ENCODE data around the gene USP49. TPM values are rescaled to one million over a fixed set of nuclear protein-coding genes. Genes with fewer than 3 reads are reported as not detected.

USP49 gene
- total and polyA plus RNA-seq, 2 of the 13 experiments (the other 11 are each of a cell fraction or from before 2014, with no cell fraction given) = 2.9 to 4.3 TPM

- no peak for TF ChIP-seq ZNF18 (CRISPR knock-in tag; IDR thresholded peaks at IDR 0.05; ENCODE audit: insufficient replicate concordance)
- TF ChIP-seq HNRNPUL1 (IDR thresholded peaks at IDR 0.05; ENCODE audit: low read depth, low read length) = no peak
- TF ChIP-seq SUZ12 (IDR thresholded peaks at IDR 0.05; ENCODE audit: low read depth, low read length) = no peak
- no peak for TF ChIP-seq IRF1 (CRISPR knock-in tag; IDR thresholded peaks at IDR 0.05; ENCODE audit: low read depth)
- TF ChIP-seq NPAS2 (CRISPR knock-in tag; IDR thresholded peaks at IDR 0.05; ENCODE audit: borderline replicate concordance) = no peak
- TF ChIP-seq ZNF569 (CRISPR knock-in tag; IDR thresholded peaks at IDR 0.05; ENCODE audit: borderline replicate concordance) = no peak
- TF ChIP-seq, protein P1, sequence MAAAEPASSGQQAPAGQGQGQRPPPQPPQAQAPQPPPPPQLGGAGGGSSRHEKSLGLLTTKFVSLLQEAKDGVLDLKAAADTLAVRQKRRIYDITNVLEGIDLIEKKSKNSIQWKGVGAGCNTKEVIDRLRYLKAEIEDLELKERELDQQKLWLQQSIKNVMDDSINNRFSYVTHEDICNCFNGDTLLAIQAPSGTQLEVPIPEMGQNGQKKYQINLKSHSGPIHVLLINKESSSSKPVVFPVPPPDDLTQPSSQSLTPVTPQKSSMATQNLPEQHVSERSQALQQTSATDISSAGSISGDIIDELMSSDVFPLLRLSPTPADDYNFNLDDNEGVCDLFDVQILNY (CRISPR knock-in tag; conservative IDR thresholded peaks at IDR 0.05) = peak; percentile 47; the same call in 1 of the 2 replicates
- no peak for TF ChIP-seq ZNF263 (CRISPR knock-in tag; IDR thresholded peaks at IDR 0.05)
- TF ChIP-seq HMGA1 (CRISPR knock-in tag; conservative IDR thresholded peaks at IDR 0.05) = no peak
- TF ChIP-seq, protein P2, sequence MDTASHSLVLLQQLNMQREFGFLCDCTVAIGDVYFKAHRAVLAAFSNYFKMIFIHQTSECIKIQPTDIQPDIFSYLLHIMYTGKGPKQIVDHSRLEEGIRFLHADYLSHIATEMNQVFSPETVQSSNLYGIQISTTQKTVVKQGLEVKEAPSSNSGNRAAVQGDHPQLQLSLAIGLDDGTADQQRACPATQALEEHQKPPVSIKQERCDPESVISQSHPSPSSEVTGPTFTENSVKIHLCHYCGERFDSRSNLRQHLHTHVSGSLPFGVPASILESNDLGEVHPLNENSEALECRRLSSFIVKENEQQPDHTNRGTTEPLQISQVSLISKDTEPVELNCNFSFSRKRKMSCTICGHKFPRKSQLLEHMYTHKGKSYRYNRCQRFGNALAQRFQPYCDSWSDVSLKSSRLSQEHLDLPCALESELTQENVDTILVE (CRISPR knock-in tag; IDR thresholded peaks at IDR 0.05) = peak; percentile 46; the same call in 1 of the 2 replicates
- no peak; the same call in 1 of the 2 replicates for TF ChIP-seq TOE1 (CRISPR knock-in tag; IDR thresholded peaks at IDR 0.05)
- peak; percentile 26; the same call in 1 of the 2 replicates for TF ChIP-seq HDAC2 (CRISPR knock-in tag; IDR thresholded peaks at IDR 0.05)
- TF ChIP-seq PAX8 (CRISPR knock-in tag; IDR thresholded peaks at IDR 0.05; ENCODE audit: borderline replicate concordance) = no peak
- TF ChIP-seq ZNF34 (CRISPR knock-in tag; IDR thresholded peaks at IDR 0.05; ENCODE audit: borderline replicate concordance) = no peak
- no peak for TF ChIP-seq BRD4 (CRISPR knock-in tag; IDR thresholded peaks at IDR 0.05)
- no peak for TF ChIP-seq GPN1 (CRISPR knock-in tag; IDR thresholded peaks at IDR 0.05; ENCODE audit: borderline replicate concordance)
- 0 out of 2 replicates have a peak, but pooled peaks have one; percentile 9 for TF ChIP-seq HNF4A (CRISPR knock-in tag; IDR thresholded peaks at IDR 0.05)
- no peak for TF ChIP-seq ZNF326 (CRISPR knock-in tag; IDR thresholded peaks at IDR 0.05; ENCODE audit: borderline replicate concordance)
- no peak for TF ChIP-seq ZFAT (CRISPR knock-in tag; conservative IDR thresholded peaks at IDR 0.05)
- TF ChIP-seq, protein P3, sequence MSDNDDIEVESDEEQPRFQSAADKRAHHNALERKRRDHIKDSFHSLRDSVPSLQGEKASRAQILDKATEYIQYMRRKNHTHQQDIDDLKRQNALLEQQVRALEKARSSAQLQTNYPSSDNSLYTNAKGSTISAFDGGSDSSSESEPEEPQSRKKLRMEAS (IDR thresholded peaks at IDR 0.05) = peak; percentile 54
- TF ChIP-seq HDAC6 (IDR thresholded peaks at IDR 0.05; ENCODE audit: low read depth, low read length) = no peak
- TF ChIP-seq ZNF709 (CRISPR knock-in tag; IDR thresholded peaks at IDR 0.05) = peak; percentile 44
- TF ChIP-seq ARNT2 (CRISPR knock-in tag; IDR thresholded peaks at IDR 0.05; ENCODE audit: low read depth) = peak; percentile 58; the same call in 1 of the 2 replicates
- no peak for TF ChIP-seq ZNF615 (CRISPR knock-in tag; IDR thresholded peaks at IDR 0.05; ENCODE audit: borderline replicate concordance)
- no peak for TF ChIP-seq ZNF713 (CRISPR knock-in tag; IDR thresholded peaks at IDR 0.05)
- no peak for TF ChIP-seq NRL (CRISPR knock-in tag; IDR thresholded peaks at IDR 0.05; ENCODE audit: borderline replicate concordance)
- no peak; the same call in 1 of the 2 replicates for TF ChIP-seq SIN3B (IDR thresholded peaks at IDR 0.05; ENCODE audit: low read length)
Observed at GRCh38 chr6:41786451-41787218, 108.5 kb downstream of the USP49 start (continued).
